ENCODE measurements around the gene FAM9C.
A peak's percentile ranks its signal among the peaks of the same experiment; 100 is the strongest.
"Not testable (repeated sequence)": the region's sequence is repeated elsewhere in the genome, so short reads cannot be mapped to it uniquely, and the experiment has no call there.

FAM9C gene

DNA sequence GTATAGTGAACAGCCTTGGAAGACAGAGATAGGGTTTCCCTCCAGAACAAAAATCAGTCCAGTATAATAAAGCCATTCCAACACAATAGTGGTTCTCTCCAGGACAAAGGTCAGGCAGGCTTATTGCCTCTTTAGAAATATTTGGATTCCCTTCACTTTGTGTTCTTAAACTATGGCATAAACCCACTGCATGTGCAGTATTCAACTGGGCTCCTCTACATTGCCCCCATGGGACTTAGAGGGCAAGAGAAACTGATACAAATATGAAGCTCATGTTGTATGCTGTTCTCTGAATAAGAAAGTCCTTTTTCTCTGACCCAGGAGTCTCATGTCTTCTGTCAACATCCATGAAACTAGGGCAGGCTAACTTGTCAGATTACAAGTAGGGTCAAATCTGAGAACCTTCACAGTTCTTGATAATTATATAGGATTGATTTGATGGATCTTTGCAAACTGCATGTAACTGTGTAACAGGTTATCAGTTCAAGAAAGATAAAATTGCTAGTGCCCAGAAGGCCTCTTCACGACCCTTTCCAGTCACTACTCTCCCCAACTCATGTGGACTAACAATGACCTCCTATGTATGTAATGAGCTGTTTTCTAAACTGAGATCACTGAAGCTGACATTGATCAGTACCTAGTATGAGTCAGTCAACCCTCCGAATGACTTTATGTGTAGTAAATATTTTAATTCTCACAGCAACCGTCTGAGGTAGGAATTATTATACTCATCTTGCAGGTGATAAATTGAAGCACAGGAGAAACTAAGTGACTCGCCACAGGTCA is 31.9 kb upstream of the FAM9C start:
- DNase-seq (ENCODE audit: low read depth, low spot score): no peak

DNA sequence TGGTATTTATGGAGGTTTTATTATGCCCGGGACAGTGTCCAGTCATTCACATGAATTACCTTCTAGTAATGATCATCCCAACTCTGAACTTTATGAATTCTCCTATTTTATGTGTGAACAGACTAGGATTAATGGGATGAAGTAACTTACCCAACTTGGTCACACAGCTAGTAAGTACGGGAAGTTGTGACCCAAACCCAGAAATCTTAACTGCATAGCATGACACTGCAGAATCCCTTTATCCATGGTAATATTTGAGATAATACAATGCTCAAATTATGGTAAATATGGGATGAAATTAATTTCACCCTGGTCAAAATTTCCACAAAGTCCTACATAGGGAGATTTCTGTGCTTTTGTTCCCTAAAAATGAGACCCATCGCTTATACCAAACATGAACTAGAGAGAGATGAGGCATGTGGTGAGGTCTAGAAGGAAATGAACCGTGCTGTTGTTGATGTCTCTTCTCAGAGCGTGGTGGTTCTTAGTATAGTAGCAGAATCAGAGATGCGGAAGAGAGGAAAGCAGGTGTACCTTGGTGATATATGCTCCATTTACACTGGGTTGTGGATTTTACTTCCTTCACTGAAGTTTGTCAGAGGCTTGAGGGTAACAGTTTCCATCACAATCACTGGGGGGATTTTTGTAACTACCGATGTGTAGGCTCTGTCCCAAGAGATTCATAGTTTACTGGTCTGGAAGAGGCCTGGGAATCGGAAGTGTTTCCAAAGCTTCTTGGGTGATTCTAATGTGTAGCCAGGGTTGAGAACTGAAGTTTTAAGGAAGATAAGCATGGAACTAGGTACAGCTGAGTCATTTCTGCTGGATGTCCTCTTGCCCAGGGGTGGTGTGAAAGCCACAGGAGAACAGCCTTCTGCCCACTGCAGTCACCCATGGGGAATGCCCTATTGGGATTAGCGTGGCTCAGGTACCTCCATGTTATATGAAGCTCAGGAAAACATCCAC is 30.2 kb upstream of the FAM9C start:
- no peak for DNase-seq (ENCODE audit: low read depth, low spot score)

DNA sequence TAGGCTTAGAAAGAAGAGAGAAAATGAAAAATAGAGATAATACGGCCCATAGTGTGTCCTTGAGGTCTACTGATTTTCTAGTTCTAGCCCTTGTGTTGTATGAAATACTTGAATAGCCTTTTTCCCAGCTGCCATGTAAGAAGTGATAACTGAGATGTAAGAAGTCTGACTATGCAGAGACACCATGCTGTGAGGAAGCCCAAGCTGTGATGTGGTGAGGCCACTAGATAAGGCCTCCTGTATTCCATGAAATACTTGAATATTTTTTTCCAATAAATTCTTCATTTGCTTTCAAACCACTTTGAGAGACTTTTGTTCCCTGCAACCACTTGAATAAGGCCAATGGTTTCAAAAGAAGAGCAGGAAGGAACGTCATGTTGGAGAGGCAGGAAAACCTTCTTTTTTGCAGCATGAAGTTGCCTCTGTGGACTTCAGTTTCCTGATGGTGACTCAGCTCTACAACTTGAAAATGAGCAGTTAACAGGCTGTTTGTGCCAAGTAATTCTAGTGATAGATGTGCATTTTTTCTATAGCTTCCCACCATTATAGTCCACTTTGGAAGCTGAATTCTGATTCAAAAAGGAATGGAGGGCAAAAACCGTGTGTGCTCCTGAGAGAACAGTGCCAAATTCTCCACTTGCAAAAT is 25.5 kb upstream of the FAM9C start:
- DNase-seq (ENCODE audit: low read depth, low spot score): no peak

DNA sequence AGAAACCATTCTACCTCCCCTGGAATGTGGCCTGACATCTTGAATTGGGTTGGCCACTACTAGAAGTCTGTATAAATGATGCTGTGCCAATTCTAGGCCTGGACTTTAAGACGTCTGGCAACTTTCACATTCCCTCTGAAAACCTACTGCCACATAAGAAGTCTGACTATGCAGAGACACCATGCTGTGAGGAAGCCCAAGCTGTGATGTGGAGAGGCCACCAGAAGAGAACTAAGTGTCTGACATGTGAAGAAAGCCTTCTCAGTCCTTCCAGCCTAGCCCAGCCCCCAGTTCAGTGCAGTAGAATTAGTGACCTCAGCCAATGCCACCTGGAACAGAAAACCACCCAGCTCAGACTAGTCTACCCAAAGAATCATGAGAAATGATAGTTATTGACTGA is 24.2 kb upstream of the FAM9C start:
- no peak for DNase-seq (ENCODE audit: low read depth, low spot score)

DNA sequence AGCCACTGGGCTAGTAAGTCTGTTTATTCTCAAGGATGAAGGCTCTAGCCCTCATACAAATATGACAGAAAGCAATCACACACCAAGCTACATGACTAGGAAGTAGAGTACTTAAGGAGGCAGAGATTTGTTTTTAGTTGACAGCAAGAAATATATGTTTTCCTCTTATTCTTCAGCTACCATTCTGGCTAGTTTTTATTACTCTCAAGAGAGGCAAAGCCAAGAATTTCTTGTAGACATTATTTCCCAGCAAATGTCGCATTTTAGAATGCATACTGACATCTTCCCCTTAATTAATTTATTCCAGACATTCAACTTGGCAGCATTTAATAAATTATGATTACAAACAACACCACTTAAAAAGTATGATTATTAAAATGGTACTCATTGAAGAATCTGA is 23.4 kb upstream of the FAM9C start:
- DNase-seq (ENCODE audit: low read depth, low spot score): no peak

DNA sequence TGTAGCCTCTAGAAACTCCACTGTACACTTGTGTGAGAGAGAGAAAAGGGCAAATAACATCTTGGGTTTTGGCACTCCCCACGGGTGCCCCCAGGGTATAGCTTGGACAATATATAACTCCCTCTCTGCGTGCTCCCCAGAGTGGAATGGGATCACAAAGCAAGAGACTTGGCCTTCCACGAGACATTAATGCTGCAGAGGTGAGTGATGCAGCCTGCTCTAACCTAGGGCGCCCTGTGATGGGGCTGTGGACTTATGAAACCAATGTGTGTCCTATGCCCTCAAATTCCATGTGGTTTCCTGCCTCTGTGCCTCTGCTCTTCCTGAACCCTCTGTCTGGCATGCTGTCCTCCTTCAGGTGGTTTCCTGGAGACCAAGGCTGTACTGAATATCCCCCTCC is 22.0 kb upstream of the FAM9C start:
- no peak for DNase-seq (ENCODE audit: low read depth, low spot score)

DNA sequence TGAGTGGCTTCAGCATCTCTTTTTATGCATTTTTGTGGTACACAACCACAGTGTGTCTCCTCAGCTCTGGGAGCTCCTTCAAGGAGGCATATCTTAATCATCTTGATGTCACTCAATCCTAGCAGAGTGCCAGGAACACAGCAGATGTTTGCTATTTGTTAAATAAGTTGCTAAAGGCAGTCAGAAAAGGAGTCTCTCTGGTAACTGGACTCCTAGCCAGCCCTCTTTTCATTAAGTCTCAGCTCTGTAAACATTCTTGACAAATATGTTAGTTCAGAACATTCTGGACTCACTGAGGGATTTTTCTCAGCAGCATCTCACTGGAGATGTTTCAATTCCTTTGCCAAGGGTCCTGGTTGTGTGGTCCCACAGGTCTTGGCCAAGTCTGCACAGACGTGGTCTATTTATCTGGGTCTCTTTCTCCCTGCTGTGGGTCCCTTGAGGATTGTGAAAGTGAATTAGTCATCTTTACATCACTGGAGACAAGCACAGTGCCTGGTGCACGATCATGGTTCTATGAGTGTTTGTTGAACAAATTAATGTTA is 20.3 kb upstream of the FAM9C start:
- peak; percentile 46 for DNase-seq (ENCODE audit: low read depth, low spot score)

GRCh38 chrX:13063124-13063523 is 18.7 kb upstream of the FAM9C start:
- DNase-seq (ENCODE audit: low read depth, low spot score): not testable (repeated sequence)

DNA sequence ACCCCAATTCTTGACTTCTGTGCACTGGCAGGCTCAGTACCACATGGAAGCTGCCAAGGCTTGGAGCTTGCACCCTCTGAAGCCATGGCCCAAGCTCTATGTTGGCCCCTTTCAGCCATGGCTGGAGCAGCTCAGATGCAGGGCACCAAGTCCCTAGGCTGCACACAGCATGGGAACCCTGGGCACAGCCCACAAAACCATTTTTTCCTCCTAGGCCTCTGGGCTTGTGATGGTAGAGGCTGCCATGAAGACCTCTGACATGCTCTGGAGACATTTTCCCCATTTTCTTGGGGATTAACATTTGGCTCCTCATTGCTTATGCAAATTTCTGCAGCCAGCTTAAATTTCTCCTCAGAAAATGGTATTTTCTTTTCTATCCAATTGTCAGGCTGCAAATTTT is 17.9 kb upstream of the FAM9C start:
- not testable (repeated sequence) for DNase-seq (ENCODE audit: low read depth, low spot score)

GRCh38 chrX:13061215-13061708 is 16.8 kb upstream of the FAM9C start:
- DNase-seq (ENCODE audit: low read depth, low spot score): not testable (repeated sequence)

DNA sequence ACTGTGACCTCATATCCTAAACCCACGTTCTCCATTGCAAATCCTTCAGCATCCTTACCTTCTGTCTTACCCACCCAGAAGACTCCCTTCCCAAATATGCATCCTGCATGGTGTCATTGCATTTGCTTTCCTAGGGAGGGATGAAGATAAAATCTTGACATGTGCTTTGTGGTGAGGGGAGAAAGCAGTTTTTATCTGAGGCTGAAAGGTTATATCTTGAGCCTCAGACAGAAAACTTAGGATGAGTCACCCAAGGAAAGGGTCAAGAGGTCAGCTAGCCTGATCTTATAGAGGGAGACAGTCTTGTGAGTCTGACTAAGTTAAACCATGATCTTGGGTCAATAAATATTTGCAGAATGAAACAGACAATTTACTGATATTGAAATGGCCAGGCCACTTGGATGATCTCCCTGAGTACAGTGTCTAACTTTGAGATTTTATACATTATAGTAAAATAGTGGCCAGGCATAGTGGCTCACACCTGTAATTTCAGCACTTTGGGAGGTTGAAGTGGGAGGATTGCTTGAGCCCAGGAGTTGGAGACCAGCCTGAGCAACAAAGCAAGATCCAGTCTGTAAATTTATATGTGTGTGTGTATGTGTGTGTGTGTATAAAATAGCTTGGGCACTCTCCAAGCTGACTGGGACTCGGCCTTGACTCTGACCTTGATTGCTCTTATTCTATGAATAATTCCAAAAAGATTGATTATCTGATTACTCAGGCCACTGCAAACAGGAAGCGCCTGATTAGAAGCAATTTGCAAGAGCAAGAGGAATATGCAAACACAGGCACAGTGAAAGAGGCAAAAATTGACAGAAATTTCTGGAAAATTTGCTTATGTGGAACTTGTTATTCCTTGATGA is 15.4 kb upstream of the FAM9C start:
- DNase-seq (ENCODE audit: low read depth, low spot score): no peak

- no peak for DNase-seq (ENCODE audit: low read depth, low spot score)
Observed at GRCh38 chrX:13055486-13055885, 11.1 kb upstream of the FAM9C start.

DNA sequence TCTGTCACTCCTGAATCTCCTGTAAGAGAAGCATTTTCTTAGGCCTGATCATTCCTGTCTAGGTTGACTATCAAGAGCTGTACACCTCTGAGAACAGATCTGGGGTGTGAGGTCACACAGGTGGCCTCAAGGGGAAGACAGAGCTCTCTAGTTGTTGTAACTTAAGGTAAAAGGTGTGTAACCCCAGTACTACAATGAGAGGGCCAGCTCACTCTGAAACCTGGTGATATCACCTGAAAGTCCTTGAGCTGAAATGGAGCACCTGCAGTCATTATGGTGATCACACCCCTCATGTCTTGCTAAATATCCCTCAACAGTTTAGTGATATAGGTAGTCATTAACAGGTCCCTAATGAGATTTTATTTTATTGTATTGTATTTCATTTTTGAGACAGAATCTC is 8.8 kb upstream of the FAM9C start:
- no peak for DNase-seq (ENCODE audit: low read depth, low spot score)

DNA sequence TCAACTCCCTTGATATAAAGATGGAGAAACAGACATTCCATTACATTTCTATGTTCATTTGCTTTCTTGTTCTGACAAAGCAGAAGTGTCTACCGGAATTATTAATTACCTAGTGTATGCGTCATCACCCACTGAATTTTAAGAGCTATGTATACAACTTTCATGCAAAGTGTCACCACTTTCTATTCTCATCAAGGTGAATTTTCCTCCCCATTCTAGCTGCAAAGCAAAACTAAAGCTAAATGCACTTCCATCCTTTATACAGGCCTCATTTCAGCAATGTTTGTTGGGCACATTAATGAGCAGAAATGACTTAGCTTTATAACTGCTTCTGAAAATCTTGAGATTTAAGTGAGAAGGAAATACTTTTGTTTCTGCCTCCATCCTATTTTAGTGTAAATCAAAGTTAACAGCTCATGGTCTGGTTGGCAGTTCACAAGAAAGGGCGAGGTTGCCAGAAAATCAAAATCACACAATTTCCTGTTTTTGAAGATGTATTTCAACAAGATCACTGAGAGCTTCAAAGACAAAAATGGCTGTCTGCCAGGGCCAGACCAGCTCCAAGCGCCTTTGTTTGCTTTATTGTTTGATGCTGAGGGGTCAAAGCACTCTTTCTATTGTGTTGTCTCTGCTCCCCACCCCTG is 7.2 kb upstream of the FAM9C start:
- no peak for DNase-seq (ENCODE audit: low read depth, low spot score)

- no peak for DNase-seq (ENCODE audit: low read depth, low spot score)
Observed at GRCh38 chrX:13051167-13051528, 6.7 kb upstream of the FAM9C start.

DNA sequence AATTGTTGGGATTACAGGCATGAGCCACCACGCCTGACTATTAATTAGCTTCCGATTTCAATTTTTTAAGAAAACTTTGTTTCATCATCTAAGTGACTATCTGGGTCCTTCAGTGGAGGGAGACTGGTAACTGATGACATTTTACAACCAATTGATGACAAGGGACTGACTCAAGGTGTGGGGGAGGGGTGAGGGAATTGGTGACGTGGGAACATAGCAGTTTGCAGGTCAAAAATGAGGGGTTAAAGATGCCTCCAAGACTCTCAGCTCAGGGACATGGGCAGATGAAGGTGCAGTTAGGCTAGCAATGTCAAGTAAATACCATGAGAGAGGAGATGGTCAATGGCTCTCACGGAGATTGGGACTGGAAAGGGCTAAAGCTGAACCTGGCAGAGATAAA is 5.7 kb upstream of the FAM9C start:
- DNase-seq (ENCODE audit: low read depth, low spot score): no peak

GRCh38 chrX:13048280-13048679 is 3.9 kb upstream of the FAM9C start:
- no peak for DNase-seq (ENCODE audit: low read depth, low spot score)

DNA sequence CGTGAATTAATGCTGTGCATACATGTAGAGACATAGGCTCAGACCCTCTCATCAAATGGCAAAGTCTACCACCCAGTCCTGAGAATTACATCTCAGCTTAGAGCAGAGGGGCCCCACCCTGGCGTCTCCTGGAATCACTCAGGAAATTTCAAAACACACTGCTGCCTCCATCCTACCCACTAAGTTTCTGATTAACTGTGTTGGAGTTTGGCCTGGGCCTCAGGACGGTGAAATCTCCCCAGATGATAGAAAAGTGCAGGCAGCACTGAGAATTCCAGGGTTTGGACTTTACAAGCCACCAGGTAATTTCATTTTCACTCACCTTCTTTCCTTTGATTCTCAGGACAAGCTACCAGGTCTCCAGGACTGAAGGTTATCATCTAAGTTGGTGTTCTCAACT is 3.3 kb upstream of the FAM9C start:
- no peak for DNase-seq (ENCODE audit: low read depth, low spot score)

DNA sequence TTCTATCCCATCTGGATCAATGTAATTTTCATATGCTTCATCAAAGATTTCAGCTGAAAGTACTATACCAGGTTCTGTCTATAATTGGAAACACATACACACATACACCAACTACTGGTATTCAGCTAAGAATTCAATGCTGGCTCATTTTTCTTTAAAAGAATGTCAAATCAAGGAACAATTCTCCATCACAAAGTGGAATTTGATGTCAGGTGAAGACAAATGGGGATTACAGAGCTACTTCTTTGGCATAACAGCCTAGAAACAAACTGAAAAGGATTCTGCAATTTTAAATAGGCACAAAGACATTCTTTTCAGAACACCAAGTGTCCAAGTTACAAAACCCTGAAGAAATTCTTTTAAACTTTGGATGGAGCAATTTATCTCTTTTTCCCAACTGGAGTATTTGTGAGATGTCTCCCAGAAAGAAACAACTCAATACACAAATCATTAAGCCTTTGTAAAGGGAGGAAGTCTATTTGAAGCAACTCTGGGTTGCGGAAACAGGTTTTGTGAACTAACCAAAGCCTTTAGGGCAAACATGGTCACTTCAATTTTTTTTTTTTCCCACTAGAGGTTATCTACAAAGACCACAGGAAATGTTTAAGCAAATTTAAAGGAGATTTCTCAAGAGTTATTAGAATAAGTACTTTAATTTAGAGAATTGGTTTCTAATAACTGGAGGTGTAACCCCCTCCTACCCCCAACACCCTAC is 1.9 kb upstream of the FAM9C start:
- no peak for DNase-seq (ENCODE audit: low read depth, low spot score)

DNA sequence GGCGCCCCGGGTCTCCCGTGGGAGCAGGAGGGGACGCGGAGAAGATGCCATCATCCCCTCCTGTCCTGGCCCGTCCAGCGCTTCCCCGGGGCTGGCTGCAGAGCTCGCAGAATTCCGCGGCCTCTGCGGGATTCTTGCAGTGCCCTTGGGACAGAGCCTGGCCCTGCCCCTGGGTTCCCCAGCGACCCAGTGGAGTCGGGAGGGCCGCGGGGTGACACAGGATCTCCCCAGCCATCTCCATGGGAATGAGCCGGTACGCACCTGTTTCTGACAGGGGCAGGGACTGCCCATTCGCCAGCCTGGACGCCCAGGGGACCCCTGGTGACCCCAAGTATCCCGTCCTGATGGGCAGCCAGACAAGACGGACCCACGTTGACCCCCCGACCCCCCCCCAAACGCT is 482 bp downstream of the FAM9C start:
- no peak for DNase-seq (ENCODE audit: low read depth, low spot score)

Data from smooth muscle cell of the brain vasculature (primary cell).